ENCODE results near the gene RPS21. TPM values are rescaled to one million over a fixed set of nuclear protein-coding genes. Genes with fewer than 3 reads are reported as not detected.
"Not testable (repeated sequence)": the region's sequence is repeated elsewhere in the genome, so short reads cannot be mapped to it uniquely, and the experiment has no call there.

The RPS21 gene
- total and polyA plus RNA-seq, 10 donors, result 1,168 to 11,722 (median 3,328) TPM

DNA sequence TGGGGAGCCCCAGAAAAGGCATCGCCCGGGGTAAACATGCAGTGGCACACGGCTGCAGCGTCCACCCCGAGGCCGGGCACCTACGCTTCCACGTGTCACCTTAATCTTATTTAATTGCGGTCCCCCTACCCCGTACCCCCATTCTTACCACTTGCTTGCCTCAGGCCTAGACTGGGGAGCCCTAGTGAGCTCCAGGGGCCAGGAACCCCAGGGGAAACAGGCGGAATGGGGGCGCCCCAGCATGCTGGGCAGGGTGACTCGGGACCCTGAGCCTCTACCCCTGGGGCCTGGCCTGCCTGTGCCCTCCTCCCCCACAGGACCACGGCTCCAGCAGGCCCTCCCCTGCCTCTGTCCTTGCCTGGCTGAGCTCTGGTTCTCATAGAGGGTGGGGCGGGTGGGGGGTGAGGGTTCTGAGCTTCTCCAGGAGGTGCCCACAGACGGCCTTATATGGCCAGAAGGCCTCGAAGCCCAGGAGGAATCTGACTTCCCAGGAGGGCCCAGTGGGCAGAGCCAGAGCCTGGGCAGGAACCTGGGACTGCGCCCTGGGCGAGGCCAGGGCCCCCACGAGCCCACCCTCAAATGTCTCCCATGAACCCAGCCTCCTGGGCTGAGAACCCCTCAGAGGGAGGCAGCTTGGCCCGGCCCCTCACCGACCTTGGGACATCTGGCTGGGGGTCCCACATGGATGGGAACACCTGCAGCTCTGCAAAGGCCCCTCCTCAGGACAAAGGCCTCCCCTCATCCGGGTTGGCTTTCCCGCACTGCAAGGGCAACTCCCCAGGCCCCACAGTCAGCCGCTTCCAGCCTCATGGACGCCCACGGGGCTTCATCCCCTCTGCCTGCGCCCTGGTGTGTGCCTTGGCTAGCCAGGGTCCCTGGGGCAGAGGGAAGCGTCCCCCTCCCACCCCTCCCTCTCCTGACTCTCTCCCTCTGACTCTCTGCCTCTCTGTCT, 14.6 kb upstream of the RPS21 start:
- Histone ChIP-seq H3K4me1 (peaks cover 11 to 48% (median 33%) of the 10 kb centered on the region in 6 donors), H3K36me3 (no peaks in the 10 kb centered on the region), H3K27me3 (replicated peaks in 1 of 7) (peaks cover 0 to 54% (median 19%) of the 10 kb centered on the region in 7 donors), H3K4me3 (no peak overlapping the region), H3K27ac (no peak overlapping the region), H3K9me3 (no peaks in the 10 kb centered on the region)
- DNase-seq, result no peak
- TF ChIP-seq POLR2A (IDR thresholded peaks at IDR 0.05), result no peak
- no peak for TF ChIP-seq POLR2AphosphoS5 (IDR thresholded peaks at IDR 0.05)
- TF ChIP-seq, protein P1, sequence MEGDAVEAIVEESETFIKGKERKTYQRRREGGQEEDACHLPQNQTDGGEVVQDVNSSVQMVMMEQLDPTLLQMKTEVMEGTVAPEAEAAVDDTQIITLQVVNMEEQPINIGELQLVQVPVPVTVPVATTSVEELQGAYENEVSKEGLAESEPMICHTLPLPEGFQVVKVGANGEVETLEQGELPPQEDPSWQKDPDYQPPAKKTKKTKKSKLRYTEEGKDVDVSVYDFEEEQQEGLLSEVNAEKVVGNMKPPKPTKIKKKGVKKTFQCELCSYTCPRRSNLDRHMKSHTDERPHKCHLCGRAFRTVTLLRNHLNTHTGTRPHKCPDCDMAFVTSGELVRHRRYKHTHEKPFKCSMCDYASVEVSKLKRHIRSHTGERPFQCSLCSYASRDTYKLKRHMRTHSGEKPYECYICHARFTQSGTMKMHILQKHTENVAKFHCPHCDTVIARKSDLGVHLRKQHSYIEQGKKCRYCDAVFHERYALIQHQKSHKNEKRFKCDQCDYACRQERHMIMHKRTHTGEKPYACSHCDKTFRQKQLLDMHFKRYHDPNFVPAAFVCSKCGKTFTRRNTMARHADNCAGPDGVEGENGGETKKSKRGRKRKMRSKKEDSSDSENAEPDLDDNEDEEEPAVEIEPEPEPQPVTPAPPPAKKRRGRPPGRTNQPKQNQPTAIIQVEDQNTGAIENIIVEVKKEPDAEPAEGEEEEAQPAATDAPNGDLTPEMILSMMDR (IDR thresholded peaks at IDR 0.05 in 8 of 11, conservative IDR thresholded peaks at IDR 0.05 in 3 of 11), result no peak
- intact Hi-C loops (cut with DNase I; ENCODE audit: low total_unique reads), result no loop called here
- WGBS, 5 donors, result 76 to 87% (median 78%) methylated on average over 24 to 29 of the region's 29 CpGs

DNA sequence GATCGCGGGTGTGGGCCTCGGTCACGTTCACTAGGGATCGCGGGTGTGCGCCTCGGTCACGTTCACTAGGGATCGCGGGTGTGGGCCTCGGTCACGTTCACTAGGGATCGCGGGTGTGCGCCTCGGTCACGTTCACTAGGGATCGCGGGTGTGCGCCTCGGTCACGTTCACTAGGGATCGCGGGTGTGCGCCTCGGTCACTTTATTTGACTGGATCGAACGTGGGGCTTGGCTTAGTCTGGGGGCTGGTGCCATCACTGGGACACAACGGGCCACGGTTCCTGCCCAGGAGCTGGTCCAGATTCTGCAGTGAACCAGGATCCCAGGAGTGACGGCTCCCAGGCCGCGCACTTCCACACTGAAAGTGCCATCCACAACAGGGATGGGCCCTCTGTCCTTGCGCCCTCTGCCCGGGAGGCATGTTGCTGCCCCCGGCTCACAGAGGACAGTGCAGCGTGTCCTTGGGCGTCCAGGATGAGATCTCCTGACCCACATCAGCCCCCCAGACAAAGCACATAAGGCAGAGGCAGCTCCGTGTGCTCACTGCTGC, 13.2 kb upstream of the RPS21 start:
- 86 to 92% (median 87%) methylated on average over 25 to 29 of the region's 40 CpGs for WGBS, 5 donors
- intact Hi-C loops (cut with DNase I; ENCODE audit: low total_unique reads); H3K9me3 ChIP-seq; DNase-seq; H3K4me3 ChIP-seq; H3K27ac ChIP-seq; H3K36me3 ChIP-seq: not testable (repeated sequence)
- Histone ChIP-seq H3K27me3 (replicated peaks in 1 of 7) (peaks cover 0 to 40% (median 6%) of the 10 kb centered on the region in 7 donors), H3K4me1 (peaks cover 0 to 48% (median 22%) of the 10 kb centered on the region in 6 donors)

DNA sequence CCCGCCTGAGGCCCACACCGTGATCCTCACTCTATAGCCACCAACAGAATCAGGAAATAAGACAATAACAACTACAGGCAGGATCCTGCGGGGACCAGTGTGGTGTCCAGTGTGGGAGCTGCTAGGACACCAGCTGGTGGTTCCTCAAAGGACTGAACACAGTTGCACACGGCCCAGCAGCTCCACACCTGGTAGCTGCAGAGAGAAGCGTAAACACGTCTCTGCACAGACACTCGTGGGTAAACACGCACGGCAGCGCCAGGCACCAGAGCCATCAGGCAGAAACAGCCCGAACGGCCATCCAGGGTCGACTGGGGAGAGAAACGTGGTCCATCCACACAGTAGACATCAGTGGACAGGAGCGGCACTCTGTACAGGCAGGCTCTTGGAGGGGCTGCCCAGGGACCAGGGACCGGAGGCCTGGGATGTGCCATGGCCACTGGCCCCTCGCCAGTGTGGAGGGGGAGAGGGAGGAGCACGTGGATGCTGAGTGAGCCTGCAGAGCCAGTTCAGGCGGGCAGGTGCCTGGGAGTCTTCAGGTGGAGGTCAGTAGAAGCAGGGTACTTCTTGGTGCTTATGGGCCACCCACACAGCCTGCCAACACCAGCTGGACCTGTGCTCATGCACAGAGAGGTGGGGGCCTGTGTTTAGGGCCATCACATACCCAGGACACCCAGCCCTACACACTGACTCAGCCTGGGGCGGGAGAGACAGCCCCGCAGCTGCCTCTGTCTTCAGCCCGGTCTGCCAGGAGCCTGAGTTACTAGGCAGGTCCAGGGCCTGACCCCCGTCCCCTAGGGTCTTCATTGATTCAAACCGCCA, 12.4 kb upstream of the RPS21 start:
- peak overlapping the region in 1 of 8 donors; percentile 24 for H3K27ac ChIP-seq
- TF ChIP-seq, protein P1 (IDR thresholded peaks at IDR 0.05 in 8 of 11, conservative IDR thresholded peaks at IDR 0.05 in 3 of 11), result no peak
- no peak for TF ChIP-seq POLR2A (IDR thresholded peaks at IDR 0.05)
- no peak for TF ChIP-seq POLR2AphosphoS5 (IDR thresholded peaks at IDR 0.05)
- intact Hi-C loops (cut with DNase I; ENCODE audit: low total_unique reads), result no loop called here
- no peaks in the 10 kb centered on the region for H3K9me3 ChIP-seq
- DNase-seq, result no peak
- peaks cover 0 to 32% (median 0%) of the 10 kb centered on the region in 7 donors for H3K27me3 ChIP-seq (replicated peaks in 1 of 7)
- peaks cover 0 to 48% (median 13%) of the 10 kb centered on the region in 6 donors for H3K4me1 ChIP-seq
- no peaks in the 10 kb centered on the region for H3K36me3 ChIP-seq
- H3K4me3 ChIP-seq, result no peak overlapping the region
- WGBS, 5 donors, result 61 to 68% (median 62%) methylated on average over 10 to 24 of the region's 24 CpGs
